Activated CD8-positive, alpha-beta memory T cell treated with anti-CD3 and anti-CD28 coated beads, Interleukin-2, amount 50 U/mL, for 24 hours (primary cell): ENCODE data around the gene BBC3.

Experiments used
- DNase-seq: peaks from one replicate; pipeline ENCODE4 v3.0.0-alpha.2; 2020; ENCODE audit errors: extremely low read depth

The BBC3 gene

GRCh38 chr19:47231215-47232054, 436 bp upstream of the BBC3 start:
- no peak for DNase-seq

GRCh38 chr19:47230054-47230920, 712 bp downstream of the BBC3 start:
- DNase-seq, result no peak

- no peak for DNase-seq
Measured at GRCh38 chr19:47229676-47230053, 1.3 kb downstream of the BBC3 start.

- DNase-seq, result no peak
Measured at GRCh38 chr19:47228937-47229675, 1.9 kb downstream of the BBC3 start.

- no peak for DNase-seq
Measured at GRCh38 chr19:47228168-47228936, 2.6 kb downstream of the BBC3 start.

GRCh38 chr19:47227352-47228167, 3.4 kb downstream of the BBC3 start:
- no peak for DNase-seq

GRCh38 chr19:47226426-47227351, 4.3 kb downstream of the BBC3 start:
- DNase-seq, result no peak

- no peak for DNase-seq
Measured at GRCh38 chr19:47225746-47226425, 5.1 kb downstream of the BBC3 start.

GRCh38 chr19:47221890-47222289, 9.1 kb downstream of the BBC3 start:
- DNase-seq, result no peak

GRCh38 chr19:47221080-47221841, 9.7 kb downstream of the BBC3 start:
- DNase-seq, result no peak

GRCh38 chr19:47215581-47215980, 15.4 kb downstream of the BBC3 start:
- no peak for DNase-seq

- no peak for DNase-seq
Measured at GRCh38 chr19:47210689-47211316, 20.2 kb downstream of the BBC3 start.

GRCh38 chr19:47210180-47210490, 20.9 kb downstream of the BBC3 start:
- no peak for DNase-seq

- DNase-seq, result no peak
Measured at GRCh38 chr19:47209319-47210179, 21.4 kb downstream of the BBC3 start.

- DNase-seq, result no peak
Measured at GRCh38 chr19:47203254-47203653, 27.7 kb downstream of the BBC3 start.

GRCh38 chr19:47200530-47200929, 30.5 kb downstream of the BBC3 start:
- DNase-seq, result no peak

GRCh38 chr19:47197141-47197540, 33.9 kb downstream of the BBC3 start:
- no peak for DNase-seq
